Activated naive CD4-positive, alpha-beta T cell treated with anti-CD3 and anti-CD28 coated beads, Interleukin-2, amount 10 ng/mL, durations not matched to agents 7 days and 5 days (primary cell): ENCODE results near the gene SPATA9.
"Not testable (repeated sequence)": the region's sequence is repeated elsewhere in the genome, so short reads cannot be mapped to it uniquely, and the experiment has no call there.

Source experiments
- CTCF ChIA-PET: fragments of 350-600 bp; sonication (Branson Sonifier 250); formaldehyde crosslinking; loops from one replicate; lab custom pipeline; 2021; ENCODE audit warnings: antibody characterized with exemption; lab: Charles Lee
- DNase-seq: peaks from one replicate; pipeline ENCODE4 v3.0.0-alpha.2; 2020
- H3K27ac Mint-ChIP-seq: one replicate; pipeline ENCODE4 v1.8.0; 2021; ENCODE audit warnings: mild to moderate bottlenecking, moderate library complexity, mixed read lengths
- H3K27me3 Mint-ChIP-seq: one replicate; pipeline ENCODE4 v1.8.0; 2021; ENCODE audit warnings: mild to moderate bottlenecking, mixed read lengths
- H3K36me3 Mint-ChIP-seq: one replicate; pipeline ENCODE4 v1.8.0; 2021; ENCODE audit warnings: mixed read lengths
- H3K4me1 Mint-ChIP-seq: one replicate; pipeline ENCODE4 v1.8.0; 2021; ENCODE audit warnings: mixed read lengths
- H3K4me3 Mint-ChIP-seq: one replicate; pipeline ENCODE4 v1.8.0; 2021; ENCODE audit warnings: mild to moderate bottlenecking, moderate library complexity, mixed read lengths
- H3K9me3 Mint-ChIP-seq: one replicate; pipeline ENCODE4 v1.8.0; 2021; ENCODE audit warnings: mixed read lengths

SPATA9 gene

GRCh38 chr5:95723632-95724369, 41.0 kb upstream of the SPATA9 start:
- no peak overlapping the region for H3K27ac Mint-ChIP-seq
- H3K9me3 Mint-ChIP-seq: no peaks in the 10 kb centered on the region
- no peak overlapping the region for H3K4me3 Mint-ChIP-seq
- H3K27me3 Mint-ChIP-seq: peaks cover 16% of the 10 kb centered on the region
- no peaks in the 10 kb centered on the region for H3K36me3 Mint-ChIP-seq
- CTCF ChIA-PET: interaction anchor here (1.0 kb wide), 1 partner anchor 8 kb away, joined by 3 read pairs; no protein-coding TSS in a partner anchor
- H3K4me1 Mint-ChIP-seq: peaks cover 27% of the 10 kb centered on the region
- DNase-seq: no peak

DNA sequence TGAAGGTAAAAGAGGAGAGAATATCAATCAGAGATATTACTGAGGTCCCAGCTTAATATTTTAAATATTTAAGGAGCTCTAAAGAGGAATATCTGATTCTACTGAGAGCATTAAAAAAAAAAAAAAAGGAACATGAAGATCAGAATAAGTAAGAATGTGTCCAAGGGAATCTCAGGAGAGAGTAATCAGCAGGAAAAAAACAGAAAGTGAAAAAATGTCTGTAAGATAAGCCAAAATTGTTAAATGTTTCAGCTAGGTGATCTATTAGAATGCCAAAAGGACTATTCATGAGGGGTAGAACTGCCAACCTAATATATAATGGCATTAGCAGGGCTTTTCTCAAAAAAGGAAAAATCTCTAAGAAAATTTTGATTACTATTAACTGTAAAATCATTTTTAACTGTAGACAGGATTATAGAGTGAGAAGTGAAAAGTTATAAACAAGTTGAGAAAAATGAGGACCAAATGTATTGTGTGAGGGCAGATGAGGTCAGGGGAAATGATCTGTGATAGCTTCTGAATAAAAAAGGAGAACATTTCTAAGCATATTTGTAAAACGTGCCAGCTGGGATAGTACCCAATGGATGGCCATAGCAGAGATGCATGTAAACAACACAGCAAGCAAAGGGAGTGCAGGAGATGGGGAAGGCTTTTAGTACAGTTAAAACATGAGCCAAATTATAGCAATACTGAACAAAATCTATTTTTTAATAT, 38.9 kb upstream of the SPATA9 start:
- Mint-ChIP-seq H3K36me3 (no peaks in the 10 kb centered on the region), H3K4me1 (peaks cover 10% of the 10 kb centered on the region), H3K4me3 (no peak overlapping the region), H3K27ac (no peak overlapping the region), H3K9me3 (no peaks in the 10 kb centered on the region), H3K27me3 (peaks cover 12% of the 10 kb centered on the region)
- DNase-seq: no peak
- CTCF ChIA-PET: no interaction called here

GRCh38 chr5:95720094-95720786, 37.4 kb upstream of the SPATA9 start:
- CTCF ChIA-PET: no interaction called here
- Mint-ChIP-seq H3K27ac (no peak overlapping the region), H3K36me3 (no peaks in the 10 kb centered on the region), H3K4me1 (peaks cover 8% of the 10 kb centered on the region), H3K4me3 (no peak overlapping the region), H3K9me3 (no peaks in the 10 kb centered on the region), H3K27me3 (peaks cover 9% of the 10 kb centered on the region)
- no peak for DNase-seq

DNA sequence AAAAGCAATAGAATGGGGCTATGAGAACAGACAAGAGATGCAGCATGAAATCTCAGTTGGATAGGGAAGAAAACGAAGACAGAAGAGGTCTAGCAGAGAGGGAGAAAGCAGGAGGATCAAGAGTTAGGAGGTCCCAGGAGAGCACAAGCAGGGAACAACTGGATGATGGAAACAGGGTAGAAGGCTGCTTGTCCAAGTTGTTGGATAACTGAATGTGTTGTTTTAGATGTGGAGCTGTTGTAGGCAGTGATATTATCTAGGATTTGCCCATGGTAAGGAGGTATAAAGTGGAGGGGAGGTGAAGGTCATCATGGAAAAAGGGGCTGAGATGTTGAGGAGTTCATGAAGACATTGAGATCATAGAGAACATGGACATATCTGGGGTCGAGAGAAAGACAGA, 35.9 kb upstream of the SPATA9 start:
- Mint-ChIP-seq H3K36me3 (no peaks in the 10 kb centered on the region), H3K27ac (no peak overlapping the region), H3K9me3 (no peaks in the 10 kb centered on the region), H3K27me3 (peaks cover 7% of the 10 kb centered on the region), H3K4me1 (peaks cover 8% of the 10 kb centered on the region), H3K4me3 (no peak overlapping the region)
- no peak for DNase-seq
- CTCF ChIA-PET: no interaction called here

DNA sequence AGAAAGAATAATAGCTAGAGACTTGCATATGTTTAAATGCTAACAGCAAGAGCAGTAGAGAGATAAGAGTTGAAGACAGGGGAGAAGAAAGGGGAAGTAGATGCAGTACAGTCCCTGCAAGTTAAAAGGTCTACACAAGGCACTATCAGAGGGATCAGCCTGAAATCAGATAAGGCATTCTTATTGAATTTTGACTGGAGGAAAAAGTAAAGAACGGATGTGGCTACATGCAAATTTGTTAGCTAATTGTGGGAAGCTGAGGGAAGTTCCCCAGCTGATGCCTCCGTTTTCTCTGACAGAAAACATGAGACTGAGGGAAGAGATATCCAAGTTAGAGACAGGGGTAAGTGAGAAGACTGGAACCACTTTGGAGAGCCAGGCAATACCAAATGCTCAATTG, 35.4 kb upstream of the SPATA9 start:
- Mint-ChIP-seq H3K4me3 (no peak overlapping the region), H3K27me3 (peaks cover 10% of the 10 kb centered on the region), H3K36me3 (no peaks in the 10 kb centered on the region), H3K4me1 (peaks cover 7% of the 10 kb centered on the region), H3K9me3 (no peaks in the 10 kb centered on the region), H3K27ac (no peak overlapping the region)
- CTCF ChIA-PET: interaction anchor here (0.7 to 1.0 kb wide), 2 partner anchors 12 to 353 kb away, joined by 3 read pairs; no protein-coding TSS in a partner anchor
- no peak for DNase-seq

DNA sequence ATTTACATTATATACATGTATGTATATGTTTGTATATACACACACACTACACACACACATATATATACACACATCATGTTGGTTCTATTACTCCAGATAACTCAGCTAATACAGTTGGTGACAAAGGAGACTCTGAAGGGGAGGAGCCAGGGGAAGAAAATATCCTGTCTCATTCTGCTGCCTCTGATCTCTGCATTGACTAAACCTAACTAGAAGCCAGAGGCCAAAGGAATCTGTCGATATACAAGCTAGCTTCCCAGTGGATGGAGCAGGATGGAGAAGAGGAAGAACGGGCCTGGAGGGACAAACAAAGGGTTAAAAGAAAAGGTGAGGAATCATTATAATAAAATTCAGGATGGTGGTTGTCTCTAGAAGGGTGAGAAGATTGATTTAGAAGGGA, 34.6 kb upstream of the SPATA9 start:
- no peaks in the 10 kb centered on the region for H3K36me3 Mint-ChIP-seq
- H3K27ac Mint-ChIP-seq: no peak overlapping the region
- H3K4me1 Mint-ChIP-seq: peaks cover 7% of the 10 kb centered on the region
- no peaks in the 10 kb centered on the region for H3K9me3 Mint-ChIP-seq
- H3K27me3 Mint-ChIP-seq: peaks cover 11% of the 10 kb centered on the region
- CTCF ChIA-PET: interaction anchor here (0.7 to 1.0 kb wide), 2 partner anchors 13 to 352 kb away, joined by 3 read pairs; no protein-coding TSS in a partner anchor
- no peak overlapping the region for H3K4me3 Mint-ChIP-seq
- DNase-seq: no peak

DNA sequence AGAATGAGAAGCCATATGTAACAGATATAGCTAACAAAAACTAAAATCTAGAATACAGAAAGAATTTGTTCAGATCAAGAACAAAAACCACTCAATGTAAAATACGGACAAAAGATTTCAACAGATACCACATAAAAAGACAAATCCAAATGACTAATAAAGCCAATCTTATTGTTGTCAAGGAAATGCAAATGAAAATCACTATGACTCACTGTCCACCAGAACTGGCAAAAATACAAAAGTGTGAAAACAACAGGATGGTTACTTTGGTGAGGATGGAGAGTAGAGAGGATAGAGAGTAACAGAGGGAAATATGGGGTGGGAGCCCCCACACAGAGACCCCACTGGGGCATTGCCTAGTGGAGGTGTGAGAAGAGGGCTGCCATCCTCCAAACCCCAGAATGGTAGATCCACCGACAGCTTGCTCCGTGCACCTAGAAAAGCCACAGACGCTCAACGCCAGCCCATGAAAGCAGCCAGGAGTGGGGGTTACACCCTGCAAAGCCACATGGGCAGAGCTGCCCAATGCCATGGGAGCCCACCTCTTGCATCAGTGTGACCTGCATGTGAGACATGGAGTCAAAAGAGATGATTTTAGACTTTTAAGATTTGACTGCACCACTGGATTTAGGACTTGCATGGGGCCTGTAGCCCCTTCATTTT, 33.1 kb upstream of the SPATA9 start:
- no peak overlapping the region for H3K4me3 Mint-ChIP-seq
- H3K4me1 Mint-ChIP-seq: peaks cover 7% of the 10 kb centered on the region
- no peaks in the 10 kb centered on the region for H3K9me3 Mint-ChIP-seq
- peaks cover 16% of the 10 kb centered on the region for H3K27me3 Mint-ChIP-seq
- H3K27ac Mint-ChIP-seq: no peak overlapping the region
- DNase-seq: no peak
- CTCF ChIA-PET: no interaction called here
- H3K36me3 Mint-ChIP-seq: no peaks in the 10 kb centered on the region

- CTCF ChIA-PET: no interaction called here
- H3K27me3 Mint-ChIP-seq: peaks cover 16% of the 10 kb centered on the region
- no peaks in the 10 kb centered on the region for H3K9me3 Mint-ChIP-seq
- H3K36me3 Mint-ChIP-seq: no peaks in the 10 kb centered on the region
- DNase-seq: no peak
- H3K4me1 Mint-ChIP-seq: peaks cover 7% of the 10 kb centered on the region
- no peak overlapping the region for H3K4me3 Mint-ChIP-seq
- no peak overlapping the region for H3K27ac Mint-ChIP-seq
These were observed 31.3 kb upstream of the SPATA9 start for GRCh38 chr5:95713960-95714710.

DNA sequence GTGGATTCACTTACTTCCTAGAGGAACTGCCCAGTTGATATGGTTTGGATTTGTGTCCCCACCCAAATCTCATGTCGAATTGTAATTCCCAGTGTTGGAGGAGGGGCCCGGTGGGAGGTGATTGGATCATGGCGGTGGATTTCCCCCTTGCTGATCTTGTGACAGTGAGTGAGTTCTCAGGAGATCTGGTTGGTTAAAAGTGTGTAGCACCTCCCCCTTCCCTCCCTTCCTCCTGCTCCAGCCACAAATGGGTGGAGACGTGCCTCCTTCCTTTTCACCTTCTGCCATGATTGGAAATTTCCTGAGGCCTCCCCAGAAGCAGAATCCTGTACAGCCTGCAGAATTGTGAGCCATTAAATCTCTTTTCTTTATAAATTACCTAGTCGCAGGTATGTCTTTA, 30.5 kb upstream of the SPATA9 start:
- H3K4me3 Mint-ChIP-seq, H3K4me1 Mint-ChIP-seq, DNase-seq, H3K9me3 Mint-ChIP-seq, CTCF ChIA-PET, H3K27ac Mint-ChIP-seq, H3K36me3 Mint-ChIP-seq: not testable (repeated sequence)
- H3K27me3 Mint-ChIP-seq: peaks cover 21% of the 10 kb centered on the region

DNA sequence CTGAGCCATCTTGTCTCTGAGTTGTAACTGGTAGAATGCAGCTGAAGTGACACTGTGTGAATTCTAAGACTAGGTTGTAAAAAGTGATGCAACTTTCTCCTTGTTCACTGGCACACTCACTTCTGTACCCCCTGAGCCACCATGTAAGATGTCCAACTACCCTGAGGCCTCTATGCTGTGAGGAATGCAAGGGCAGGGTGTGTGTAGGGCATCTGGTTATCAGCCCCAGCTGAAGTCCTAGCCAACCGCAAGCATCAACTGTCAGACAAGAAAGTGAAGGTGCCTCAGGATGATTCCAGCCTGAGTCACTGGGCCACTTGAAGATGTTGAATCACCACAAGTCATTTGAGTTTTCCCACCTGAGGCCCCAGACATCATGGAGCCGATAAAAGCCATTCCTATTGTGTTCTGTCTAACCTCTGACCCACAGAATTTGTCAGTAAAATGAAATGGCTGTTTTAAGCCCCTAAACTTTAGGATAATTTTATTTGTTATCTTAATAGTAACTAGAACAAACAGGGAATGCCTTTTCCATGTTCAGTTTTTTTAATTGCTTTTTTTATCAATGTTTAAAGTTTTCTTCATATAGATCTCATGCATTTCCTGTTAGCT, 29.7 kb upstream of the SPATA9 start:
- Mint-ChIP-seq H3K27ac (no peak overlapping the region), H3K4me1 (peaks cover 7% of the 10 kb centered on the region), H3K36me3 (no peaks in the 10 kb centered on the region), H3K4me3 (no peak overlapping the region), H3K9me3 (no peaks in the 10 kb centered on the region), H3K27me3 (peaks cover 25% of the 10 kb centered on the region)
- no peak for DNase-seq
- CTCF ChIA-PET: no interaction called here

DNA sequence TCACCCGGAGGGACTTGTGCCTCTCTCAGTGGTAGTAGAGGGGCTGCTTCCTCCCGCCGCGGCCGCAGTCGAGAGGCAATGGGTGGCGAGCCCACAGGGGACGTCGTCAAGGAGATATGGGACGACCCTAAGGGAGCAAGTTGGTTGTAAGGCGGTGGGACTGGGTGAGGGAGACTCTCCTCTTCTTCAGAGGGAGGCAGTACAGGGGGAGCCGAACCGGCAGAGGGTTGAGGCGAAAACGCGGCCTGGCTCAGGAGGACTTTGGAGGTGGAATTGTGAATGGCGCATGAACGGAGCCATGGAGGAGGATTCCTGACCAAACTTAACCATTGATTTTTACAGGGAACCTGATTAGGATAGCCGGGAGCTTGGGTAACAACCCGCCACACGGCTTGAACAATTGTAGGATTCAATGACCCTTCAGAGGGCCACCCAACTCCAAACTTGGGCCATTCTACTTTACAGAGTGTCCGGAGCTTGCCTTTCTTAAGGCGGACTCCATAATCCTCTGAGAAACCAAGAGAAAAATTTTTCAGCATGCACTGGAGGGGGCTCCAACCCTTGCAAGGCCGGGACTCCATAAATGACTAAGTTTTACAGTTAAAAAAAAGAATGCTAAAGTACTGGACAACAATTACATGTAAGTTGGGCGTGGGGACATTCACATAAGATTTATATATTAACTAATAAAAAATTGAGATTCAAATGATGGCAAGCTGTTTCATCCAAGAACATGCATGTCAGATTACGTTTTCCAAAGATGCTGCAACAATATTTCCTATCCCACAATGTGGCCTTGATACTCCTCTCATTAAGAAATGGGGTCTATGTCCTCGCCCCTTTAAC, 28.9 kb upstream of the SPATA9 start:
- no peak overlapping the region for H3K4me3 Mint-ChIP-seq

GRCh38 chr5:95710651-95711500, 28.1 kb upstream of the SPATA9 start:
- CTCF ChIA-PET, H3K9me3 Mint-ChIP-seq, H3K36me3 Mint-ChIP-seq, H3K4me3 Mint-ChIP-seq, DNase-seq, H3K27ac Mint-ChIP-seq: not testable (repeated sequence)
- Mint-ChIP-seq H3K27me3 (peaks cover 25% of the 10 kb centered on the region), H3K4me1 (peaks cover 10% of the 10 kb centered on the region)

More for the DNA sequence above, 28.9 kb upstream of the SPATA9 start:
- Mint-ChIP-seq H3K27ac (no peak overlapping the region), H3K36me3 (no peaks in the 10 kb centered on the region), H3K4me1 (peaks cover 7% of the 10 kb centered on the region), H3K27me3 (peaks cover 25% of the 10 kb centered on the region), H3K9me3 (no peaks in the 10 kb centered on the region)
- DNase-seq: no peak
- CTCF ChIA-PET: no interaction called here
